GM12801 (cell line): ENCODE measurements around the gene B9D1.

Experiments used
- CTCF ChIP-seq: IDR thresholded peaks from one replicate; pipeline ENCODE4 v1.5.1; 2011; ENCODE audit warnings: control low read depth; ENCODE audit not compliant: insufficient read length; ENCODE audit errors: extremely low read depth

B9D1 gene

GRCh38 chr17:19311421-19312215 lies 50.9 kb downstream of the B9D1 start:
- no peak for TF ChIP-seq CTCF

- TF ChIP-seq CTCF, result no peak
Measured at GRCh38 chr17:19311016-19311415, 51.5 kb downstream of the B9D1 start.

DNA sequence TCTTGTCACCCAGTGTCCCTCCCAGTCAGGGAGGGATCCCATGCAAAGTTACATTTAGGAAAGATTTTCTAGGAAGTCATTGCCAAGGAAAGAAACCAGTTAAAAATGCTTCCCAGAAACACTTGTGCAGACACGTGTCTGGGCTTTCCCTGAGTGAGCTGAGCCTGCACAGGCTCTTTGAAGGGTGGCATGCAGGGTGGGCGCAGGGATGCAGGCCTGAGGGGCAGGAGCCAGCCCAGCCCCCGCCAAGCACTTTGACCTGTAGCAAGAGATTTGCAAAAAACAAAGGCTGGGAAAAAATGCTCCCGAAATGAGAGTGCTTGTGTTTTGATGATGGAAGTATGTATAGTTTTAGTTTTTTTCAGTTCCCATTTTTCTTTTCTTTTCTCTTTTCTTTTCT lies 52.4 kb downstream of the B9D1 start:
- TF ChIP-seq CTCF, result no peak

DNA sequence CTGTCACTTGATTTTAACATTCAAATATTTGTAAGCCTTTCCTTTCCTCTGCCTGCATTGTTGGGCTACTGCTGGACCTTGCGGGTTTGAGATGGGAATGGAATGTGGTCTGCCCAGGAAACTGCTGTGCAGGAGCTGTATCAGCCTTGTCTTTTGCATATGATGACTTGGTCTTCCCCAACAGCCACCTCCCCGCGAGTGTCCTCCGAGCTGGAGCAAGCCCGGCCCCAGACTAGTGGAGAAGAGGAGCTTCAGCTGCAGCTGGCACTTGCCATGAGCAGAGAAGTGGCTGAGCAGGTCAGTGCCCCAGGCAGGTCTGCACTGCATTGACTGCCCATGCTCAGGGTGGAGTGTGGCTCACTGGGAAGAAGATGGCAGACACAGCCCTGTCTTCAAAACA lies 52.8 kb downstream of the B9D1 start:
- no peak for TF ChIP-seq CTCF

DNA sequence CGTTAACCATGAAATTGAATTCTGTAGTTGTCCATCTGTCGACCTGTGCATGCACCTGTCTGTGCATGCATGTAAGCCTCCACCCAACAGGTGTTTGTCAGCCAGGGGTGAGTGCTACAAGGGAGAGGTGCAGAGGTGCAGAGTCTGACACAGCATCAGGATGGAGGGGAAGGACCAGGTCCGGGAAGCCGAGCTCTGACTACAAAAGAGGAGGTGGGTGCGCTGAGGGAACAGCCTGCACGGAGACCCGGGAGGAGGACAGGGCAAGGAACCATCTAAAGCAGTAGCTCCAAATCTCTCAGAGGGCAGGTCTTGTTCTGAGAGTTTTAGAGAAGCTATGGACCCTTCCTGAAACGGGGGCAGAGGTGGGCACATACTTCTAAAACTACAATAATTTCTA lies 54.1 kb downstream of the B9D1 start:
- no peak for TF ChIP-seq CTCF

- TF ChIP-seq CTCF, result no peak
Measured at GRCh38 chr17:19307521-19307920, 55.0 kb downstream of the B9D1 start.

DNA sequence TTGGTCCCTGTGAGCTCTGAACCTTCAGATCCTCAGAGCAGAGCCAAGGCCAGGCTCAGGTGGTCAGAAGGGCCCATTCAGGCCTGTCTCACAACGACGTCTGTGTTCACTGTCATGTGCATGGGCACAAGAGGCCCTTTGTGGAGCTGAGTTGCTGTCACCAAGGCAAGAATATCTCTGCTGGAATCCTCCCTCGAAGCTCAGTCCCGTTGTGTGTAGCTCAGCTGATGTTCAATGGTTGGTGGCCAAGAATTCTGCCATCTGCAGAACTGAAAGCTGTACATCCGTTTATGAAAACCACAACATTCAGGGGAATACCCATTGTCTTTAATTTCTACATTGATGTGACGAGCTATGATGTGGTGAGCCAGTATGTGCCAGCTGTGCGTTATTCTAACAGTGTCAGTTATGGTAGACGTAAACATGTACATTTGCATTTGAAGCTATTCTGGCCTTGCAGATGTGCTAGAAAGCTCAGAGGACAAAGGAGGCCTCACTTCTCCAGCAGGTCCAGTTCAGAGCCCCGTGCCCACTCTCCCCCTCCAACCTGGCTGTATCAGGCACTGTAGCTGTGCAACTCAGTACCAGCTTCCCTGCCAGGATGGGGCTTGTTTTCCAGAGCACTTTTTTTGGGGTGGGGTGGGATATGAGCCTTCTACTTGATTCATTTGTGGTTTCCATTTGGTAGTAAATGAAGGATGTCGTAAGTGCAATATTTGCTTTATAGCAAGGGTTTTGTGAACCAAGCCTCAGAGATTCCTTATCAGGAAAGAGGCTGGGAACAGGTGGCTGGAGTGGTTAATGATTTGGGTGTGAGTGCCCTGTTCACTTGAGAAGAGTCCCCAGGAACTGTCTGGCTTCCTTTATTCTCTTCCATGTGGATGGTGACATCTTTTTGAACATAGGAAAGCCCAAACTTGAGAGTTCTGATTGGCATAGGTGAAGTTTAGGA lies 56.1 kb downstream of the B9D1 start:
- TF ChIP-seq CTCF, result no peak
